CMK (cell line): ENCODE measurements around the gene PRKAG2.

Source experiments
- DNase-seq: peaks from one replicate; pipeline ENCODE4 v3.0.0-alpha.2; 2010; ENCODE audit warnings: low read depth

Gene PRKAG2

DNA sequence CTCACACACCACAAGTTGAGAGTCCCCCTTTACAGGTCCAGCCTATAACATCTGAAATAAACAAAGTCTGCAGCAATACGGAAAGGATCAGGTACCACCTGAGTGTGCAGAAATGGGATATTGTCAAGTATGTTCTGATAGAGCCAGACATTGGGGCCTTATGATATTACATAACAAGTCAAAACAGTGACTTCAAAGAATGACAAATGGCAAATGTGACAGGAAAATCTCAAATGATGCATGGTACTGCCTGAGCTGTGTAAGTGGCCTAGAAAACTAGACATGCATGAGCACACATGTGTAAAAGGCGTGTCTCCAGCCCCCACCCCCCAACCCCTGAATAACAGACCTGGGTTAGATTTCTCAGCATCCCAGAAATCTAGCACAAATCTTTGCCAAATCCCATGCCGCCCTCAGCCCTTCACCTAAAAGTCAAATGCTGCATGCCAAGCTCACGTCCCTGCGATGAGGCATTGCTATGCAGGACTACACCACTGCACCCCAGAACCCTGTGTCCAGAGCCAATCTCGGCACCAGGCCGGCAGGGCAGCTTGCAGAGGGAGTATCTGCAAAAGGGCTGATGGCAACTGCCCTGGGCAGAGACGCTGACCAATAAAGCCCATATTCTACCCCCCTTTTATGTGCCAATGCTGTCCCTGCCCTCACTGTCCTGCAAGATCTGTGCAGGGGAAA lies 58.8 kb downstream of the PRKAG2 start:
- DNase-seq: no peak

DNA sequence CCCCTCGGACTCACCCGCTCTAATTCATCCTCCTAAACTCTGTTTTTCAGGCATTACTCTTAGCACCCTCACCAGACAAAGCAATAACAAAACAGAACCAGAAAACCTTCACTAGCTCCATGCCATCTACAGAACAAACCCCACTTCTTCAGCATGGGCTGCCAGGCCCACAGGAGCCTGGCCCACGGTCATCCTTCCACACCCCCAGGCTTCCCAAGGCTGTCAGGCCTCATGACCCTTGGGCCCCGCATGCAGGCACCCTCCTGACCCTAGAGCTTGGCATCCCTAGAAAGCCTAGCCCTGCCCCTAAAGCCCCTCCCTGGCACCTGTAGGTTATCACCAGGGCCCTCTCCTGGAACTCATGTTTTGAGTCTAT lies 59.6 kb downstream of the PRKAG2 start:
- DNase-seq: no peak

DNA sequence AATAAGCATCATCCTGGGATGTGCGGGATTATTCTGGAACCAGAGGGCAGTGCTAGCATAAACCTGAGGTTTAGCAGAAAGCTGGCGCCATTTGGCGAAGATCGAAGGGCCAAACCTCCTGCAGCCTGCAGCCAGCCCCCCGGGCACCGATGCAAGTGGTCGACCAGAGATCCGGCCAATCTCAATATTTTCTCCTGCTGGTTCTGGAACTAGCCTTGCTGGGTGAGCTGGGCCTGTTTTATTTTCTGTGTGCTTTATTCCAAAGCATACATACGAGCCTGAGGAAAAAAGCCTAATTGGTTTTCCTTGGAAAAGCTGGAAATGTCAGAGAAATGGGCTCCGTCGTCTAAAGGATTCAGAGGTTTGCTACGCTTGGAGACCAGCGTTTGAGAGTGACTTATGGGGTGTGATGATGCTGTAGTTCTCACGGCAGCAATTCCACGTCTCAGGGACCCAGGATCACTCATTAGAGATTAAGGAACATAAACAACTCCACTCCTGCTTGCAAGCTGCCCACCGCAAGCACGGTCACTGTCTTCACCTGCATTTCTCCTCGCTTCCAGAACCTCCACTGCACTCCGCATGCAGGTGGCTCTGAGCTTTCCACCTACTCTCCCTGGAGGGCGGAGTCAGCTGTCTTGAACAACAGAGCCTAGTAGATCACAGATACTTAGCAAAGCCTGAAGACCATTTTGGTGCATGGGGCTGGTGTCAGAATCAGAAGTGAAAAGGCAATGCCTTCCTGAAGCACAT lies 60.2 kb downstream of the PRKAG2 start:
- DNase-seq: no peak

GRCh38 chr7:151815419-151815818 lies 61.5 kb downstream of the PRKAG2 start:
- DNase-seq: no peak

- no peak for DNase-seq
Measured at GRCh38 chr7:151814400-151815009, 62.4 kb downstream of the PRKAG2 start.

GRCh38 chr7:151813997-151814396 lies 62.9 kb downstream of the PRKAG2 start:
- no peak for DNase-seq

- DNase-seq: no peak
Measured at GRCh38 chr7:151813445-151813844, 63.5 kb downstream of the PRKAG2 start.

DNA sequence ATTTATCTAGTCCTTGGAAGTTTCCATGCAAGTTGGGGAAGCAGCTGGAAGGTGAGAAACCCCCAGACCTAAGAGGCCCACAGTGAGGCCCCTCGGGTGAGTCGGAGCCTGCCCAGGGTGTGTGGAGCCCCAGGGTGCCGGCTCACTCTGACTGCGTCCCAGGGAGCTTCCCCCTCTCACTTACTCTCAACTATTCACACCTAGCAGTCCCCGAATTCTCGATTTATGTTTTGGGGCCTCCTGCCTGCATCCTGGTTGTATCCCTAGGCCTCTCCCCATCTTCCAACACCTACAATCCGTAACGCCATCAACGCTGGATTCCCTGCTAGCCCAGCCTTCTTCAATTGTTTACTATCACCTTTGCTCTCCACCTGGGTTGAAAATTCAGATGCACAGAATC lies 63.9 kb downstream of the PRKAG2 start:
- no peak for DNase-seq

DNA sequence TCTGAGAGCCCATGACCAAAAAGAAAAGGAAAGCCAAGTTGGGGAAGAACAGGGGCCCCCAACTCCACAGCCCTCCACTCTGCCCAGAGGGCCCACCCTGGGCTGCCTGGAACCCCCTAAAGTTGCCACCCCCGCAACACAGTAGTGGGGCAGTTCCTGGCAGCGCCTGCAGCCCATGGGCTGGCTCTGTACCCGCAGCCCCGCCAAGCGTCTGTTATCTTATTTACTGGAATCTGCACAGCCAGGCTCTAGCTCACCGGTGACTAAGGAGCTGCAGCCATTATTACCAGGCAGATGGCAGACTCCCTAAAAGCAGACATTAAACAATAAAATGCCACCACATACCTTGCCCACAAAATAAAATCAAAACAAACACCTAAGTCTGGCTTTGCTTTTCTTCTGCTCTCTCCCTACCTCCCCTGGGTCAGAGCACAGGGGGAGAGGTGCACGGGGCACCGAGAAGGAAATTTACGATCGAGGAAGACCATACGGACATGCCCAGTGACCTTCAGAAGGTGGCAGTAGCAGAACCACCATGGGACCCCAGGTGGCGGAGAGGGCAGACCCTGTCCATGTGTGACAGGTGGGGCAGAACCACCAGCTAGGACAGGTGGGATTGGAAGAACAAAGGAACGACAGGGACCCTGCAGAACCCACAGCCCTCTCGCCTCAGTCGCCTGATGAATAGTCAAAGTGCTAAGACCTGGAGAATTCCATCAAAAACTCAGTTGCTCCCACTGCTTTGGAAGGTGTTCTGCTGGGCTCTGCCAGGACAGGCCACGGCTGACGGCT lies 66.3 kb downstream of the PRKAG2 start:
- DNase-seq: no peak

DNA sequence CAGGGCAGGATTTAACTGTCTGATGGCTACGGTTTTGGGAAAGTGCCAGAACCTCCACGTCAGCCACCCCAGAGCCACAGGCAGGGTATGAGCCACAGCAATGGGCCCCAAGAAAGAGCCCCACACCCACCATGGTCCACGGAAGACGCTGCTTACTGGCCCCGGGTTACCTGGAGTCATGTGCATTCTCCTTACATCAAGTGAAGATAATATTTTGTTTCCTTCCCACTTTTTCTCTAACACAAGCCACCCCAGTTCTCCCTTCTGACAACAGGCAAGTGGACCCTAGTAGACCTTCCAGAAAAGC lies 67.1 kb downstream of the PRKAG2 start:
- no peak for DNase-seq

DNA sequence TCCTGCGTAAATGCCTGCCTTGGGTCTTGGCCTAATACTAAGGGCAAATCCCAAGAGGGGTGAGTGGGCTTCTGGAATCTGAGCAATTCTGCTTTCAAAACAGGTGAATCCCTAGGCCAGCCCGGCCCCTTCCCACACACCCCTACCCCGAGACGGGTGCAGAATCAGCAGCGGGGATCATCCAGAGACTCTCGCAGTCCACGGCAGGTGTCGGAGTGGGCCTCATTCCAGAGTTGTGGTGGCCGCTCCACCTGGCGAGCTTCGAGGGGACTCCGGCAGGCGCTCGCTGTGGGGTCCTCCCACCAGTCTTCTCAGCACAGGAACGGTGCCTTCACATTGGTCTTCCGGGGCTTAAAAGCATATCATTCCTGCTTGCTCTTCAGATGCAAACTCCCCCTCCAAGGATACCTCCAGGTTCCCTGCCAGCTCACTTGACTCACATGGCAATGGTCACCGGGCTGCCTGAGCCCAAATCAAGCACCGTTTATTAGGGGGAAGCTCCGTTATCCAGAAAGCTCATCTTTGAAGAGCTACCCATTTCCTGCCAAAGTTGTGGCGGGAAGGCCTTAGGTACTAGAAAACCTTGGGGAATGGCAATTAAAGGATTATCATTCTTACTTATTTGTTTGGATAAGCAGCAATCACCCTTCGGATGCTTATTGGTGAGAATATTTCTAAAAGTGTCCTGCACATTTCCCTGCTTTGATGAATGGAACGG lies 67.6 kb downstream of the PRKAG2 start:
- no peak for DNase-seq

DNA sequence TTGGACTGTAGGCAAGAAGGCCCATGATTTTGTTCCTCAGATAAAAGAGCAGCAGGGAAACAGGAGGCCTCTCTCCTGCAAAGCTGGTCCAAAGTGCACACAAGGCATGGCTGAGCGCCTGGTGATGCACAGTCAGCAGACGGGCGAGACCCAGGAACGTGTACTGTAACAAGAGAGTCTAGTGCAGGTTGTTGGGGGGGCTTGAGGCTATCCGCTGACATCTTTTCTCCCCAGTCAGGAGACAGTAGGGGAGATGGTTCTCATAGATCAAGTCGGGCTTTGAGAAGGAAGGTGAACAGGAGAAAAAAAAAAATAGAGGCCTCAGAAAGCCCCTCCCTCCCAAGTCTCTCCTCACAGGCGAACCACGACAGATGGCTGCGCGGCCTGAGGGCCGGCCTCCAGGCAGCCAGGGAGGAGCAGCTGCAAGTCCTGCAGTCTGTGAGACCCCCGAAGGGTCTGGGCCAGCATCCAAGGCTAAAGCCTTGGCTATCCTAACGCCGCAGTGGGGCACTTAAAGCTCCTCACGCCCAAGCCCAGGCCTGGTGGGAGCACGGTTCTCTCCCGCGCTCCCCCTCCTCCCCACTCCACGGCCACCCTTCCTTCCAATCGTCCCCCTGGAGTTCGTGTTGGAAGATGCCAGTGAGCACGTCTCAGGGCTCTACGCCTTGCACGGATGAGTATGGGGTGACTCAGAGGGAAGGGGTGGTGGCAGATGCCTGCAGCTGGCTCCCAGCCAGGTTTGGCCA lies 68.3 kb downstream of the PRKAG2 start:
- DNase-seq: no peak

DNA sequence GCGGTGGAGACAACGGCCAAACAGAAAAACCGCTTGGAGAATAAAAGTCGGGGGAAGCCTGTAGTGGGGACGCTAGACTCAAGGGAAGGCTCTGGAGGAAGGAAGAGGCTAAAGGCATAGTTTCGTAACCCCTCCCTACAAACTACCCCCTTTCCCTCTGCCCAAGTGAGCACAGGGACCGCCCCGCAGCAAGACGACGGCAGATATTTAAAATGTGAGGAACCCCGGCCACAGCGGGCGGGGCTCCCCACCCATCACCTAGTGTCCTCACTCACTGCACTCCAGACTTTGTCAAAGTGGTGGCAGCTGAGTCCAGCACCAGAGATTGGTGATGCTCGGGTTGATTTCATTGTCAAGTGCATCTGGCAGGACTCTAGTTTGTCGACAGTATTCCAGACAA lies 69.1 kb downstream of the PRKAG2 start:
- no peak for DNase-seq

GRCh38 chr7:151806952-151807775 lies 69.8 kb downstream of the PRKAG2 start:
- no peak for DNase-seq

DNA sequence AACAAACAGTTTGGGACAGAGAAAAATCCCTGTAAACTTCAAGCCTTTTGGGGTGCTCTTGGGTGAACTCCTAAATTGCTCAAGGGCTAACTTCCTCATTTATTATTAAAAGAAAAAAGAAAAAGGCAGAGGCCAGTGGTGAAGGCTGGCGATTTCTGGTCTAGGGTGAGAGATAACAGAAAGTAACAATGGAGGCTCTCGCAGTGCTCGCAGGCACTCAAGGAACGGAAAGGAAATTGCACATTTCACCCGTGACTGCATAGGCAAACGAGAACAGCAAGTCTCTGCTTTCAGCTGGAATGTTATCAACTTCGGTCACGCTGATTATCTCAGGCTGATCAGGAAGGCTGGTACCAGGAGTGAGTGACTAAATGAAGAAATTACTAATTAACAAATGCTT lies 70.7 kb downstream of the PRKAG2 start:
- DNase-seq: no peak

DNA sequence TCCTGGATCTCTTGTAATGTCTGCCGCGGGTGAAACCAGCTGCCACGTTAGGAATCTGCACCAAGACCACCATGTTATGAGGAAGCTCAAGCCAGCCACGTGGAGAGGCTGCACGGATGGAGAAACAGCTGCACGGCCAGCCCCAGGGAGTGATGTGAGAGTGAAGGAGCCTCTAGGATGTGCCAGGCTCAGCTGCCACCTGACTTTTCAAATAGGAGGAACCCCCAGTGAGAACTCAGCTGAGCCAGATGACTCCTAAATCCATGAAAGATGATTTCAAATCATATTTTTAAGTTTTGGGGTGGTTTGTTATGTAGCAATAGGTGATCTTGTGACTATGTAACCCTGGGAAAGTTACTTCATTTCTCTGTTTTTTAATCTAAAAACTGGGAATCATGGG lies 71.7 kb downstream of the PRKAG2 start:
- no peak for DNase-seq

- no peak for DNase-seq
Measured at GRCh38 chr7:151804756-151805155, 72.2 kb downstream of the PRKAG2 start.

GRCh38 chr7:151803841-151804240 lies 73.1 kb downstream of the PRKAG2 start:
- no peak for DNase-seq

DNA sequence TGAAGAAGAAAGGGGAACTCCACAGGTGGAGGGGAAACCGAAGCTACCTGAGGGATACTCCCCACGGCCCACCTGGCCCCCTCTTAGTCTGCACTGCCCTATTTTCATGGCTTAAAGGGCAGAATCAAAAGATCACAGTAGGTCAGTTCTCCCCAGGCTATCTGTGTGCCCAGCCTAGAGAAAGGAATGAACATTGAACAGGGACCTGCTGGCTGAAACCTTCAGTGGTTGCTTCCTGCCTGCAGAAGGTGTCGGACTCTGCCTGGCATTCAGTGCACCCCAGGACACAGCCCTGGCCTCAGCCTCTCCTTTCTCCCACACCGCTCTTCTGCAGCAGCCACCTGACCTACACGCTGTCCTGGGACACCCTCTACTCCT lies 74.5 kb downstream of the PRKAG2 start:
- no peak for DNase-seq

DNA sequence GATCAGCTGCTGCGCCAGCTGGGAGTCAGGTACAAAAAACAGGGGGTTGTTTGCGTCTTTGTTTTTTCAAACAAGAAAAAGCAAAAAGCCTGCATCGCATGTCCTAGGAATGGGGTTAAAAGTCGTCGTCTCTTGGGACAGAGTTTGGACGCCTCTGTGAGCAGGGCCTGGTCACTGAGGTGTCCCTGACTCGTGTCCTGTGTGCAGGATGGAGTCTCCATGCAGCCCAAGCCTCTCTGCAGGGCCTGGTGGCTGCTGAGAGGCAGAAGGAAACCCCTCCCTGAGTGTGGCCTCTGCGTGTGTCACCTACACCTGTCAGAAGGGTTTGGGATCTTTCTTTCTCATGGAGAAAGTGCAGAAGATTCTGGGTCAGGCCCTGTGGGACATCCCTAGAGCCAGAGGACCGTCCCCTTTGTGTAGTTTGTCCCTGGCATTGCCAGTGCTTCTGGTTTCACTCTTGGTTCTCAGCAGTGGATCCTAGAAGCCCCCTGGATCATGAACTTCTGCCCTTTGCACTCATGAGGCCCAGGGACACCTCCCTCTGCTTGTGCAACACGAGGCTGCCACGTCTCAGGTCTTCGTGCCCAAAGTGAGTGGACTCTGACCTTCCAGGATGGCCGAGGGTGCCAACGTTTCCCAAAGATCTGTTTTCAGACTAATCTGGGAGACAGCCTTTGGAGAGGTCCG lies 75.0 kb downstream of the PRKAG2 start:
- DNase-seq: no peak
